ENCODE measurements around the gene POLR1F.

POLR1F gene

GRCh38 chr7:19707240-19707639 is 1.6 kb downstream of the POLR1F start:
- Mint-ChIP-seq H3K9me3 (no peaks in the 10 kb centered on the region), H3K4me1 (peaks cover 39% of the 10 kb centered on the region), H3K27me3 (ENCODE audit: low read depth) (peaks cover 3% of the 10 kb centered on the region), H3K4me3 (peak overlapping the region; percentile 91 to 96 (median 94)), H3K27ac (no peak overlapping the region), H3K36me3 (ENCODE audit: low read depth) (peaks cover 18% of the 10 kb centered on the region)
- no peak for TF ChIP-seq CTCF (IDR thresholded peaks at IDR 0.05; ENCODE audit: unreplicated experiment in 3 of 3)

GRCh38 chr7:19705663-19706062 is 3.2 kb downstream of the POLR1F start:
- Mint-ChIP-seq H3K4me1 (peaks cover 39% of the 10 kb centered on the region), H3K27me3 (ENCODE audit: low read depth) (peaks cover 3% of the 10 kb centered on the region)

GRCh38 chr7:19701471-19701870 is 7.4 kb downstream of the POLR1F start:
- H3K27me3 Mint-ChIP-seq (ENCODE audit: low read depth): no peaks in the 10 kb centered on the region
- no peak overlapping the region for H3K27ac Mint-ChIP-seq
- peaks cover 6% of the 10 kb centered on the region for H3K4me1 Mint-ChIP-seq
- peaks cover 46% of the 10 kb centered on the region for H3K36me3 Mint-ChIP-seq (ENCODE audit: low read depth)
- TF ChIP-seq CTCF (IDR thresholded peaks at IDR 0.05; ENCODE audit: unreplicated experiment in 3 of 3): no peak
- no peaks in the 10 kb centered on the region for H3K9me3 Mint-ChIP-seq
- no peak overlapping the region for H3K4me3 Mint-ChIP-seq

More at GRCh38 chr7:19705663-19706062, 3.2 kb downstream of the POLR1F start:
- no peak for TF ChIP-seq CTCF (IDR thresholded peaks at IDR 0.05; ENCODE audit: unreplicated experiment in 3 of 3)
- Mint-ChIP-seq H3K4me3 (peak overlapping the region; percentile 53 to 77 (median 55)), H3K9me3 (no peaks in the 10 kb centered on the region), H3K36me3 (ENCODE audit: low read depth) (peaks cover 30% of the 10 kb centered on the region), H3K27ac (no peak overlapping the region)

GRCh38 chr7:19700936-19701335 is 7.9 kb downstream of the POLR1F start:
- Mint-ChIP-seq H3K4me3 (no peak overlapping the region), H3K27ac (no peak overlapping the region), H3K36me3 (ENCODE audit: low read depth) (peaks cover 48% of the 10 kb centered on the region), H3K4me1 (peaks cover 1% of the 10 kb centered on the region), H3K9me3 (no peaks in the 10 kb centered on the region), H3K27me3 (ENCODE audit: low read depth) (no peaks in the 10 kb centered on the region)
- no peak for TF ChIP-seq CTCF (IDR thresholded peaks at IDR 0.05; ENCODE audit: unreplicated experiment in 3 of 3)

- H3K27ac Mint-ChIP-seq: no peak overlapping the region
- no peak for TF ChIP-seq CTCF (IDR thresholded peaks at IDR 0.05; ENCODE audit: unreplicated experiment in 3 of 3)
- no peak overlapping the region for H3K4me3 Mint-ChIP-seq
- no peaks in the 10 kb centered on the region for H3K4me1 Mint-ChIP-seq
- no peaks in the 10 kb centered on the region for H3K9me3 Mint-ChIP-seq
- H3K36me3 Mint-ChIP-seq (ENCODE audit: low read depth): peaks cover 44% of the 10 kb centered on the region
- no peaks in the 10 kb centered on the region for H3K27me3 Mint-ChIP-seq (ENCODE audit: low read depth)
Observed at GRCh38 chr7:19698331-19698730, 10.5 kb downstream of the POLR1F start.

- Mint-ChIP-seq H3K4me3 (no peak overlapping the region), H3K27me3 (ENCODE audit: low read depth) (no peaks in the 10 kb centered on the region), H3K4me1 (no peaks in the 10 kb centered on the region), H3K9me3 (no peaks in the 10 kb centered on the region), H3K27ac (no peak overlapping the region), H3K36me3 (ENCODE audit: low read depth) (peaks cover 30% of the 10 kb centered on the region)
- TF ChIP-seq CTCF (IDR thresholded peaks at IDR 0.05; ENCODE audit: unreplicated experiment in 3 of 3): no peak
Observed at GRCh38 chr7:19696926-19697325, 11.9 kb downstream of the POLR1F start.

Measured in nephron (organoid).